ENCODE measurements around the gene VAT1L. TPM values are rescaled to one million over a fixed set of nuclear protein-coding genes. Genes with fewer than 3 reads are reported as not detected.
"Not testable (repeated sequence)": the region's sequence is repeated elsewhere in the genome, so short reads cannot be mapped to it uniquely, and the experiment has no call there.

The VAT1L gene
- total and polyA plus RNA-seq, 10 of the 15 experiments (the other 5 are each of a cell fraction or from before 2014, with no cell fraction given), result 0.06 to 0.18 (median 0.10) TPM; not detected in 5

GRCh38 chr16:77947590-77947989, 159.2 kb downstream of the VAT1L start:
- H3K27me3 ChIP-seq (replicated peaks in 1 of 2; ENCODE audit: control insufficient read depth in 2 of 2, insufficient read depth in 2 of 2, low read length in 1 of 2); BruUV-seq (replicated peaks); H3K27ac ChIP-seq (ENCODE audit: control insufficient read depth, insufficient read depth); H3K36me3 ChIP-seq (ENCODE audit: control insufficient read depth in 2 of 2, insufficient read depth in 2 of 2, low read length in 1 of 2); H3K4me1 ChIP-seq (ENCODE audit: control insufficient read depth, insufficient read depth, low read length); intact Hi-C loops (cut with micrococcal nuclease; ENCODE audit: unreplicated experiment); ATAC-seq; H2AFZ ChIP-seq (ENCODE audit: control insufficient read depth, low read depth, low read length); in situ Hi-C loops (cut with MboI); H3K4me2 ChIP-seq (ENCODE audit: control insufficient read depth, insufficient read depth); H3K4me3 ChIP-seq; H3K9me3 ChIP-seq (replicated peaks; ENCODE audit: control insufficient read depth, insufficient read depth, low read length); FAIRE-seq; H3K79me2 ChIP-seq (ENCODE audit: control insufficient read depth, insufficient read depth, low read length); CTCF ChIA-PET; POLR2A ChIA-PET; H3K9ac ChIP-seq (ENCODE audit: control insufficient read depth, insufficient read depth, low read length); DNase-seq (ENCODE audit: low read depth, low spot score); RAD21 ChIA-PET (ENCODE audit: unreplicated experiment); H4K20me1 ChIP-seq (ENCODE audit: control insufficient read depth, insufficient read depth): not testable (repeated sequence)
- 29% methylated on average over 6 of the region's 6 CpGs for WGBS (ENCODE audit: insufficient coverage, insufficient replicate concordance, low lambda C conversion rate, missing lambda C conversion rate)
- SMC1A ChIA-PET (ENCODE audit: uncharacterized antibody, unreplicated experiment), result interaction anchor here (1.3 kb wide), 1 partner anchor 28 kb away, joined by 3 read pairs; no protein-coding TSS in a partner anchor

GRCh38 chr16:77948835-77949234, 160.5 kb downstream of the VAT1L start:
- ChIA-PET RAD21 (ENCODE audit: unreplicated experiment) (interaction anchor here (0.9 kb wide), 1 partner anchor 22 kb away, joined by 4 read pairs; no protein-coding TSS in a partner anchor), SMC1A (ENCODE audit: uncharacterized antibody, unreplicated experiment) (interaction anchor here (1.3 kb wide), 1 partner anchor 27 kb away, joined by 3 read pairs; no protein-coding TSS in a partner anchor), POLR2A (no interaction called here), CTCF (interaction anchor here (0.6 kb wide), 1 partner anchor 1157 kb away, joined by 3 read pairs; no protein-coding TSS in a partner anchor)
- no TSS peak for BruUV-seq (replicated peaks)
- H3K36me3 ChIP-seq (ENCODE audit: control insufficient read depth in 2 of 2, insufficient read depth in 2 of 2, low read length in 1 of 2), result no peaks in the 10 kb centered on the region
- peaks cover 11% of the 10 kb centered on the region for H3K4me1 ChIP-seq (ENCODE audit: control insufficient read depth, insufficient read depth, low read length)
- no peaks in the 10 kb centered on the region for H4K20me1 ChIP-seq (ENCODE audit: control insufficient read depth, insufficient read depth)
- H3K9me3 ChIP-seq (replicated peaks; ENCODE audit: control insufficient read depth, insufficient read depth, low read length), result no peaks in the 10 kb centered on the region; the same call in 2 of the 3 replicates
- H3K4me2 ChIP-seq (ENCODE audit: control insufficient read depth, insufficient read depth), result no peak overlapping the region
- H3K4me3 ChIP-seq, result no peak overlapping the region
- TF ChIP-seq ATF7 (IDR thresholded peaks at IDR 0.05; ENCODE audit: low read depth) (no peak), NBN (IDR thresholded peaks at IDR 0.05) (no peak), TBL1XR1 (IDR thresholded peaks at IDR 0.05; ENCODE audit: low read depth, low read length) (no peak), HCFC1 (IDR thresholded peaks at IDR 0.05; ENCODE audit: low read length) (no peak), EP300 (IDR thresholded peaks at IDR 0.05; ENCODE audit: borderline replicate concordance in 1 of 2, control insufficient read depth in 1 of 2, low read depth in 2 of 2, low read length in 2 of 2) (no peak), MYC (IDR thresholded peaks at IDR 0.05; ENCODE audit: insufficient read depth, insufficient read length, insufficient replicate concordance, low read length, severe bottlenecking) (no peak), CREB1 (IDR thresholded peaks at IDR 0.05; ENCODE audit: low read depth) (no peak), JUNB (IDR thresholded peaks at IDR 0.05) (no peak), ETV6 (conservative IDR thresholded peaks at IDR 0.05 in 1 of 2, IDR thresholded peaks at IDR 0.05 in 1 of 2; ENCODE audit: borderline replicate concordance in 1 of 2, low read depth in 1 of 2) (no peak), KAT2A (conservative IDR thresholded peaks at IDR 0.05; ENCODE audit: control insufficient read depth, low read depth, low read length) (no peak), NR2C2 (IDR thresholded peaks at IDR 0.05; ENCODE audit: borderline replicate concordance, control insufficient read depth, insufficient read length, low read depth) (no peak), EZH2 (IDR thresholded peaks at IDR 0.05; ENCODE audit: borderline replicate concordance, control insufficient read depth, low read depth, low read length) (no peak), MEF2B (IDR thresholded peaks at IDR 0.05; ENCODE audit: partially characterized antibody, poor library complexity, severe bottlenecking) (no peak), ATF3 (IDR thresholded peaks at IDR 0.05; ENCODE audit: borderline replicate concordance, extremely low read depth, low read depth, low read length) (no peak), PAX8 (IDR thresholded peaks at IDR 0.05) (no peak), RFX5 (IDR thresholded peaks at IDR 0.05; ENCODE audit: low read depth, low read length) (no peak)
- no peaks in the 10 kb centered on the region for H3K27me3 ChIP-seq (replicated peaks in 1 of 2; ENCODE audit: control insufficient read depth in 2 of 2, insufficient read depth in 2 of 2, low read length in 1 of 2)
- no peak for DNase-seq (ENCODE audit: low read depth, low spot score)
- FAIRE-seq, result no peak
- 11% methylated on average over 5 of the region's 5 CpGs for WGBS (ENCODE audit: insufficient coverage, insufficient replicate concordance, low lambda C conversion rate, missing lambda C conversion rate)
- ATAC-seq, result no peak
- no peaks in the 10 kb centered on the region for H3K79me2 ChIP-seq (ENCODE audit: control insufficient read depth, insufficient read depth, low read length)
- no peak overlapping the region for H2AFZ ChIP-seq (ENCODE audit: control insufficient read depth, low read depth, low read length)
- H3K27ac ChIP-seq (ENCODE audit: control insufficient read depth, insufficient read depth), result no peak overlapping the region
- no peak overlapping the region for H3K9ac ChIP-seq (ENCODE audit: control insufficient read depth, insufficient read depth, low read length)
- intact Hi-C loops (cut with micrococcal nuclease; ENCODE audit: unreplicated experiment), result no loop called here
- in situ Hi-C loops (cut with MboI), result no loop called here
